IPS-15b (cell line): ENCODE data around the gene PLPPR5.

Experiments
- H3K27me3 ChIP-seq: one replicate; pipeline ENCODE4 v1.6.1; 2013; ENCODE audit warnings: low read length; ENCODE audit not compliant: control insufficient read depth, insufficient read depth
- H3K36me3 ChIP-seq: one replicate; pipeline ENCODE4 v1.6.1; 2013; ENCODE audit warnings: low read length; ENCODE audit not compliant: control insufficient read depth, insufficient read depth
- H3K4me1 ChIP-seq: one replicate; pipeline ENCODE4 v1.6.1; 2013; ENCODE audit warnings: mild to moderate bottlenecking, low read length; ENCODE audit not compliant: control insufficient read depth, insufficient read depth
- H3K4me3 ChIP-seq: one replicate; pipeline ENCODE4 v1.5.1; 2013; ENCODE audit warnings: low read depth, low read length
- H3K9ac ChIP-seq: one replicate; pipeline ENCODE4 v1.6.1; 2013; ENCODE audit warnings: low read depth, mild to moderate bottlenecking, low read length
- H3K9me3 ChIP-seq: one replicate; pipeline ENCODE4 v1.6.1; 2013; ENCODE audit warnings: mild to moderate bottlenecking, low read length; ENCODE audit not compliant: control insufficient read depth, insufficient read depth

Gene PLPPR5

DNA sequence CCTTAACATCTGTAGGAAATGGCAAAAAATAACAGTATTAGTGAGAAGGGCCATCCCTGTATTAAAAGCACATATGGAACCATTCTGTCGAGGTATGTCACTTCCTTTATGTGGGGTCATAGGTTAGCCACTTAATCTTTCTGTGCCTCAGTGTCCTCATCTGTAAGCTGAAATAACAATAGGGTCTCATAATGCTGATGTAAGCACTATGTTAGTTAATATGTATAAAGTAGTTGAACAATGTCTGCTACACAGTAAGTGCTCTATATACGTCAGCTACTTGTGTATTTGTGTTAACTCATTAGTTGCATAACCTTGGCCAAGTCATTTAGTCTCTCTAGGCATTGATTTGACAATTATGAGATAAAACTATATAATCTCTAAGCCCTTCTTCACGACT lies 11.8 kb downstream of the PLPPR5 start:
- H3K4me1 ChIP-seq: peaks cover 4% of the 10 kb centered on the region
- no peaks in the 10 kb centered on the region for H3K9me3 ChIP-seq
- H3K36me3 ChIP-seq: no peaks in the 10 kb centered on the region
- H3K4me3 ChIP-seq: no peak overlapping the region
- H3K9ac ChIP-seq: no peak overlapping the region
- no peaks in the 10 kb centered on the region for H3K27me3 ChIP-seq

DNA sequence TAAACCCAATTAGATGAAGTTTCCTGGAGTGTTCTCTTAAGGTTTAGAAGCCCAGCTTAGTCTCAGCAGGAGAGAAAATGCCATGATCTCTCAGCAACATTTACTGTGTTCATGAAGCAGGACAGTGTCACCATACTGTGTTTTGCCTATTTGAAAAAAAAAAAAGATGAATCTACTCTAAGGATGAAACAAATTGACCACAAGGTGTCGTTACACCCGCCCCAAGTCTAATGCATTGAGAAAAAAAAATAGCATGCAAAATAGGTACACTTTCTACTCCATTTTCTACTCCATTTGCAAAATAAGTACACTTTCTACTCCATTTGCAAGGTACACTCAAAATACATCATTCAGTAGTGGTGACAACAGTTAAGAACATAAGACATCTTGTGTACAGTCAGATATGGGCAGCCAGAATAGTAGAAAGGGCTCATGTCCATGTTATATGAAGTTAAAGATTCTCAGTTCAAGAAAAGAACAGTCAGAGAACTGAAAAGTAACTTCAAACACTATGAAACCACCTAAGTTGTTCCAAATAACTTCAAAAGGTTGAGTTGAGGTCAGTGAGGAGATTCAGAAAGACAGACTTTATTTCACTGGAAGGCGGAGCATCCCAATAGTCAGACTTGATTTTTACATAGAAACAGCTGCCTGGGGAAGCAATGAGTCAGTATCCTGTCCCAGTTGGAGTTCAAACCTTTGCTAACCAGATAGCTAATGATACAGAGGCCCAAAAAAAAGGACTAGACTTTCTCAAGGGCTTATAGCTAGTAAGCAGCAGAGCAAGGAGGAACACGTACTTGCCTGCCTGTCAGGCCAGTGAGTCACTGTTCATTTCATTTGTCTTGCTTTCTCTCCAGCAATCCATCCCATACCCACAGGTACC lies 13.3 kb downstream of the PLPPR5 start:
- Histone ChIP-seq H3K4me1 (peaks cover 7% of the 10 kb centered on the region), H3K9me3 (no peaks in the 10 kb centered on the region), H3K9ac (no peak overlapping the region), H3K27me3 (no peaks in the 10 kb centered on the region), H3K36me3 (no peaks in the 10 kb centered on the region), H3K4me3 (no peak overlapping the region)

DNA sequence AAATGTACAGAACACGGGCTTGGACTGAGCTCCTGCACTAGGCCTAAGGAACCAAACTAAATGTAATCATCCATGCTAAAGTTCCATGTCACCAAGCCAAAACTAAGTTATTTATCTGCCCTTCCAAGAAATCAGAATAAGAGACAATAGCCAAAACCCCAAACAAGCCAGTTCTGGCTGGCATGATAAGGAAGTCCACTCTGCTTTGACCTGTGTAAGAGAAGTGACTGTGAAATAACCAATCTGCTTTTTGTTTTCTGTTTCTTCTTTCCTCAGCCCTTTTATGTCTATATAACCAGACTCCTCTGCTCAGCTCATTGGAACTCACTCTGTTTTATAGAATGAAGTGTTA lies 15.1 kb downstream of the PLPPR5 start:
- Histone ChIP-seq H3K36me3 (no peaks in the 10 kb centered on the region), H3K27me3 (no peaks in the 10 kb centered on the region), H3K4me1 (peaks cover 7% of the 10 kb centered on the region), H3K9ac (no peak overlapping the region), H3K4me3 (no peak overlapping the region), H3K9me3 (no peaks in the 10 kb centered on the region)

DNA sequence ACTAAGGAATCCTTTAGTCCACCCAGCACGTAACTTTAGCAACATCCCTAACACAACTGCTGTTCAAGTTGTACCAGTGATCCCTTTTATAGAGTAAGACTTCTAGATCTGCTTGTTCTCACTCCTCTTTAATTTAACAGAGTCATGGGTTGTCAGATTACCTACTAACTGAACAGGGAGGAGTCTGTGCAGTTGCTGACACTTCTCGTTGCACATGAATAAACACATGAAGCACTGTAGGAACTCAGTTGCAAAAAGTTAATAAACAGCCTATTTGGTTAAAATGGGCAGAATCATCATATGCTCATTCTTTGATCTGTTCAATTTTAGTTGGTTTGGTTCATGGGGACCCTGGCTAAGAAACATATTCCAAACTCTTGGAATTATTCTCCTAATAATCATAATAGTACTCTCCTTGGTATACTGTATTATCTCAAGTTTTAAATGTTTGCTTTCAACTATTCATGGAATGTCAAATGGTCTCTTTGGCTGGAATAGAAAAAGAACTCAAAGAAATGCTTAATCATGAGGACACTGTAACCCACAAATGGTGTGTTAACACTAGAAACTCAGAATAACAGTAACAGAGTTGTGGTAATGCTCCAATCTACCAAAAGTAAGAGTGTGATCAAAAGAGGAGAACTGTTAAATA lies 15.6 kb downstream of the PLPPR5 start:
- no peak overlapping the region for H3K9ac ChIP-seq
- H3K27me3 ChIP-seq: no peaks in the 10 kb centered on the region
- peaks cover 2% of the 10 kb centered on the region for H3K9me3 ChIP-seq
- peaks cover 7% of the 10 kb centered on the region for H3K4me1 ChIP-seq
- H3K4me3 ChIP-seq: no peak overlapping the region
- H3K36me3 ChIP-seq: no peaks in the 10 kb centered on the region

DNA sequence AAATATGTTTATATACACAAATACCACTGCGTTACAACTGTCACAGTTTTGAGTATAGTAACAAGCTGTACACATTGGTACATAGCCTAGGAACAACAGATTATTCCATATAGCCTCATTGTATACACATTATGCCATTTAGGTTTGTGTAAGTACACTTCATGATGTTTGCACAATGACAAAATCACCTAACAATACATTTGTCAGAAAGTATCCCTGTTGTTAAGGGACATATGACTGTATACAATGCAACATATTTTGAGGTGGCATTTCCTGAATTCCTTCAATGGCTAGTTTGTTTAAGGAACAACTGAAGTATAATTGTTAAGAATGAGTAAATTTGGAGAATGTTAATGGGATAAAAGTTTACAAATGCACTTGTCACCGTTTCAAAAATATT lies 19.0 kb downstream of the PLPPR5 start:
- no peak overlapping the region for H3K4me3 ChIP-seq
- no peaks in the 10 kb centered on the region for H3K36me3 ChIP-seq
- peaks cover 5% of the 10 kb centered on the region for H3K9me3 ChIP-seq
- no peaks in the 10 kb centered on the region for H3K27me3 ChIP-seq
- no peak overlapping the region for H3K9ac ChIP-seq
- H3K4me1 ChIP-seq: peaks cover 3% of the 10 kb centered on the region

DNA sequence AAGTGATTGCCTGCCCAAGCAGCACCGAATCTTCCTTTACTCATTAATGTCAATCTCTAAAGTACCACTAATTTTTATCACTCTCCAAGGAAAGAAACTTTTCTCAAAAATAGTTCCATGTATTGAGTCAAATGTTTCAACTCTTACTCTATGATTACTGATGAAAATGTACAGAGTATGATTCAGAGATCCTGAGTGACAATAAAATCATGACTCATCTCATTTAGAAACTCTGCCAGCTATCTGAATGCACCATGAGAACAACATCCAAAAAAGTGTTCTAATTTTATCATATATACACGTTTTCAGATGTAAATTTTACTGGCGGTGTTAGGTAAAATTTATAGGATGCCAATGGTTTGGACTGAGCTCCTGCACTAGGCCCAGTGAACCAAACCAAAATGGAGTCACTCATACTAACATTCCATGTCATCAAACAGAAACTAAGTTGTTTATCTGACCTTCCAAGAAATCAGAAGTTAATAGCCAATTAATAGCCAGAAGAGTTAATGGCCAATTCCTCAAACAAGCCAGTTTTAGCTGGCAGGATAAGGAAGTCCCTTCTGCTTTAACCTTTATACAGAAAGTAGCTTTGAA lies 22.6 kb downstream of the PLPPR5 start:
- Histone ChIP-seq H3K9ac (no peak overlapping the region), H3K4me3 (no peak overlapping the region), H3K27me3 (no peaks in the 10 kb centered on the region)

DNA sequence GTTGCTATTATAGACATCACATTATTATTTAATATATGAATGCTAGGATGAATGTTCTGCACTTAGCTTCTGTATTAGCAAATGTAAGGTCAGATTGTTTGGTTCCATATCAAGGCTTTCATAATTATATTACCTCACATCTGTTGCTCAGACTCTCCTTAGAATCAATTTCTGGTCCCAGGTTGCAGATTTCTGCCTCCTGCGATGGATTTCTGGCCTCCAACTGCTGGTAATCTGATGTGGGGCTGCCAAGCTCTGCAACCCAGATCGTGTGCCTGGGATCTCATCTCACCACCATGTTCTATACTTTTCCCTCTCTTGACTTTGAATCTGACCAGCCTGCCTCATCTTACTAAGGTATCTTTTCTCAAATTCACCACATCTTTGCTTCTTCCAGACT lies 25.2 kb downstream of the PLPPR5 start:
- Histone ChIP-seq H3K9ac (no peak overlapping the region), H3K9me3 (peaks cover 5% of the 10 kb centered on the region), H3K4me3 (no peak overlapping the region), H3K36me3 (no peaks in the 10 kb centered on the region), H3K4me1 (no peaks in the 10 kb centered on the region), H3K27me3 (no peaks in the 10 kb centered on the region)

More for the DNA sequence above, 22.6 kb downstream of the PLPPR5 start:
- Histone ChIP-seq H3K36me3 (no peaks in the 10 kb centered on the region), H3K4me1 (no peaks in the 10 kb centered on the region), H3K9me3 (peaks cover 5% of the 10 kb centered on the region)

DNA sequence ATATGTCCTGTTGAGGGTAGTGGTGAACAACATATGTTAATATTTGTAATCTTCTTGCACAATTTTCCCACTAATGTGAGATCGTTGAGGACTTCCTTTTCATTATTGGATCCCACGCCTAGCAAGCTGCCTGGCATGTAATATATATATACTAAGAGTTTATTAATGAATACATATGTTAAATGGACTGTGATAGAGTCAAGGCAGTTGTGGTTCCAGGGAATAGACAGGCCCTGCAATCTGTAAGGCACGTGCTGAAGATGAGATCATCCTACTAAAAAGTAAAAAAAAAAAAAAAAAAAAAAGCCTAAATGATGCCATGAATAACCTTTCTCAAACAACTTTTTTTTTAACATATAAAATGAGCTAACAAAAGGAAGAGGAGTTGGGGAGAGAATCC lies 28.9 kb downstream of the PLPPR5 start:
- no peaks in the 10 kb centered on the region for H3K4me1 ChIP-seq
- H3K36me3 ChIP-seq: no peaks in the 10 kb centered on the region

DNA sequence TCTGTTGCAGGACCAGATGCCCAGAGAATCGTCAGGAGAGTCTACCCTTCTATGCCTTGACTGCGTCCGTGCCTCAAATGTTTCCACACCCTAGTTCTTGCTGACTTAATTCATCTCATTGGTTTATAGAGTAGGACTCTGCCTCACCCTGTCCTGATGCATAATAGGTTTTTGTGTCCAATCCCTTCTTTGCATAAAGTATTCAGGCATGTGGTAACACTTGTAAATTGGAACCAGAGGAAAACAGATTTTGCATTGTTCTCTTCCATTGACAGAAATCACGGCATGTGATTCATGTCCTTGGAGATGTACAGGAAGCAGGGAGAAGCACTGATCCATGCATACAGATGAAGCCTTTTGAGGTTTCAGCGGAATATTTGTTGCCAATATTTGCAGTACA lies 29.5 kb downstream of the PLPPR5 start:
- Histone ChIP-seq H3K9me3 (no peaks in the 10 kb centered on the region), H3K4me3 (no peak overlapping the region), H3K9ac (no peak overlapping the region), H3K27me3 (no peaks in the 10 kb centered on the region), H3K4me1 (no peaks in the 10 kb centered on the region), H3K36me3 (no peaks in the 10 kb centered on the region)

More for the DNA sequence above, 28.9 kb downstream of the PLPPR5 start:
- Histone ChIP-seq H3K9ac (no peak overlapping the region), H3K27me3 (no peaks in the 10 kb centered on the region), H3K4me3 (no peak overlapping the region), H3K9me3 (no peaks in the 10 kb centered on the region)

DNA sequence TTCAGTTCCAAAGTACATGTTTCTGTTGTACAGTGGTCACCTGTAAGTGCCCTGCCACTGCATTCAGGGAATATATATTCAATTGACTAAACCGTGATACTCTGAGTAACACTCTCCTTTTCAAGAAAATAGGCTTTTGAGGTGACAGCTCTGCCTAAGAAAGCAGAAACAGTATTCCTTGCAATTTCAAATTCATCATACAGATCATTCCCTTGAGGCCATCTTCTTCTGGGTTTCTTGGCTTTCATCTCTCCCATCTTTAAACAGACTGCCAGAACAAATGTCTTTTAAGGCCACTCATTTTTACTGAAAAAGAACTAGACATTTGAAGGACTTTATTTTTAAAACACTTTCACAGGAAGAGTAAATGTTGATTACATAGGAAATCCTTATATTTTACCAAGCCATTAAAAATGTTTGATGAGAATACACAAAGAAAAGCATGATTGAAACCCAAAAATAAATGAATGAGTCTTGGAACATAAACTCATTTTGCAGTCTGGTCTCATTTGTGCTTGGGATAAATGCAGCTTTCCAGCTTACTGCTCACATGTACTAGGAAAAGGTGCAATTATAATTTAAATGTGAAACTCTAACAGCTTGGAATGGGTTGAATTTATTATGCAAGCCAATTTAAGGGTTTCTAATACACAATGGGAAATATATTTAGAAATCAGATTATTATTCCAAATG lies 34.7 kb downstream of the PLPPR5 start:
- Histone ChIP-seq H3K27me3 (no peaks in the 10 kb centered on the region), H3K36me3 (no peaks in the 10 kb centered on the region), H3K4me1 (peaks cover 4% of the 10 kb centered on the region)

DNA sequence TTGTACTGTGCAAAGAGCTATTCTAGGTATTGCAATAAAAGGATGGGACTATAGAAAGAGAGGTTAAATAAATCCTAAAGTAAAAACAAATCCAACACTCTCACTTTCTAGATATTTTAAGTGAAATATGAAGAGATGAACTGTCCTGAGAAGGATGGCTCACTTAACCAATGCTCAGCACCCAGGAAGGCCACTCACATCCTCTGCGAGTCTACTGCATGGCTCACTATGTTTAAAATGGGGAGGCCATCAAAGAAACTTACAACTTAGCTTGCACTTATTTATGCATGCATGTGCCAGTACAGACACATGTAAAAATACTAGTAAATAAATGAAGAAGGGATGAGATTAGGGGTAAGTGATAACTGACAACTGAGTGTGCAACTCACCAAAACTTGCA lies 37.5 kb downstream of the PLPPR5 start:
- H3K9me3 ChIP-seq: no peaks in the 10 kb centered on the region
- H3K27me3 ChIP-seq: no peaks in the 10 kb centered on the region
- H3K4me3 ChIP-seq: no peak overlapping the region
- H3K4me1 ChIP-seq: peaks cover 8% of the 10 kb centered on the region
- no peak overlapping the region for H3K9ac ChIP-seq
- H3K36me3 ChIP-seq: no peaks in the 10 kb centered on the region

More for the DNA sequence above, 34.7 kb downstream of the PLPPR5 start:
- Histone ChIP-seq H3K9me3 (no peaks in the 10 kb centered on the region), H3K9ac (no peak overlapping the region), H3K4me3 (no peak overlapping the region)
